Stromal cell of bone marrow (primary cell): ENCODE results near the gene CEP43.

Experiments used
- DNase-seq: peaks from one replicate; pipeline ENCODE4 v3.0.0-alpha.2; 2012; ENCODE audit warnings: low read depth

CEP43 gene

DNA sequence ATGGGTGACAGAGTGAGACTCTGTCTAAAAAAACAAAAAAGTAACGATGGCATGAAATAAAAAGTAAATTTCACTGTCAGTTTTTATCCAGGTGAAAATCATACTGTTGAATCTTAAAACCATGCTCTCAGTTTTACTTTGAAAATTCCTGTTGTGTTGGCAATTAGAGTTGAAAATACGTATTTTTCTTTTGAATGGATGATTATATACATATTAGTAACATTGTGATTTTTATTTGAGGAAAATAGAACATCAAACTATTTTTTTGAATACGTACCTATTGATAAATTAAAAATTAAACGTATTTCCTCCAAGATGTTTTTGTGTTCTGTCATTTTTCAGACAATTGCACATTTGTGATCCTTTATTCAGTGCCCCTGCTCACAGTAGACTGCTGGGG, 14.7 kb downstream of the CEP43 start:
- no peak for DNase-seq

DNA sequence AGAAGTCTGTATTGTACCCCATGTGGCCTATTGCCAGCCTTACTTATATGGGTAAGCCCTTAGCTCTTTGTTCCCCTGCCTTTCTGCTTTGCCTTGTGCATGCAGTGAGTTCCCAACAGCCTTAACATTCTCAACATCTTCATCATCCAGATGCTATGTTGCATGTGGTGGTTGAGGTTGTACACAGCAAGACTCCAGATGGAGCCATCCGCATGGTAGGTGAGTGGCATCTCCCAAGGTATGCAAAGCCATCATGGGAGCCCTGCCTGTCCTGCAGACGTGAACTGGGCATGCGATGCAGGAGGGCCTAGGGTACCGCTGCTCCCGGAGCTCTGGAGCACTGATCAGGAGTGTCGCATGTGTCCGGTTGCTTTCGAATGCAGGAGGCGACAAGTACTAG, 16.1 kb downstream of the CEP43 start:
- DNase-seq: no peak

DNA sequence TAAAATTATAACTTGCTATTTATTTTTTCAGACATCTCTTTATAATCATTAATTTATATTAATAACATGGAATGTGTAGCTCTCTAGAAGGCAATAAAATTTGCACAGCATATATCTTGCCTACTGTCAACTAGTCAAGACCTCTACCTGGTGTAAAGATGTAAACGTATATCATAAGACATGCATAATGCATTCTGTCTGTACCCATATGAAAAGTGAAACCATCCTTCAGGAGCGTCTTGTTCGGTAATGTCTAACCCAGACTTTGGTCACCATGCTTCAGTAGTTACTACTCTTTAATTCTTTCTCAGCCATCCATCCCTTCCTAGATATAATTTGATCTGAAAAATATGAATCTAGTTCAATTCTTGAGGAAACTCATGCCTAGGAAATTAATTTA, 21.0 kb downstream of the CEP43 start:
- DNase-seq: no peak

DNA sequence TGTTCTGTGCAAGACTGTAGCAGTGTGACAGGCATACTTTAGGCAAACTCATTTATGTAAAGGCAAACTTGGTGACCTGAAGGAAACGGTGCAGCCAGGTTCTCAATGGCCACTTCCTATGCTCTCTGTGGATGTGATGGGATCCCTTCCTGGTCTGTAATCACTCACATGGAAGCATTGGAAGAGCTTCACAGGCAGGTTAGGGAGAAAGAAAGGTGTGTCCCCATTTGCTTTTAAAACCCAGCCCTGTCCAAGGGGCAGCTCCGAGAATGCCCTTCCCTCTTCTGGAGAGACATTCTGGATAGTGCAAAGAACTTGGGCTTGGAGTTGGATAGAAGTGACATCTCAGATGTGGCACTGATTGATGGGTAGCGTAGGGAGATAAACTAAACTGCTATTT, 28.1 kb downstream of the CEP43 start:
- no peak for DNase-seq

DNA sequence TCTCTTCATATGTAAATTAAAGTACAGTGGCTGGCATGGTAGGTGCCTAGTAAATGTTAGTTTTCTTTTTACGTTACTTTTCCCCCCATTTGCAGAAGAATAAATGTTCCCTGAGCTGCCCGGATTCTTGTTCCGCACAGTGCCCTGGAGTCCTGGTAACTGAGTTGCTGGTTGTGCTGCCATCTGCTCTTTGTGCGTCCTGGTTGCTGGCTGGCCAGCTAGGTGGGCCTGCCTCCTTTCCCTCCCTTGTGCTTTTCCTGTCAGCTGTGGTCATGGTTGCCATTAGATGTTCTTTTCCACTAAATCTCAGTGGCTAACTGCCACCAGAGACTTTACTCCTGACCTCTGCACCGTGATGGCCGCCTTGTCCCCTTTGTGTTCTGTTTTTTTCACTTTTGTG, 28.6 kb downstream of the CEP43 start:
- no peak for DNase-seq

DNA sequence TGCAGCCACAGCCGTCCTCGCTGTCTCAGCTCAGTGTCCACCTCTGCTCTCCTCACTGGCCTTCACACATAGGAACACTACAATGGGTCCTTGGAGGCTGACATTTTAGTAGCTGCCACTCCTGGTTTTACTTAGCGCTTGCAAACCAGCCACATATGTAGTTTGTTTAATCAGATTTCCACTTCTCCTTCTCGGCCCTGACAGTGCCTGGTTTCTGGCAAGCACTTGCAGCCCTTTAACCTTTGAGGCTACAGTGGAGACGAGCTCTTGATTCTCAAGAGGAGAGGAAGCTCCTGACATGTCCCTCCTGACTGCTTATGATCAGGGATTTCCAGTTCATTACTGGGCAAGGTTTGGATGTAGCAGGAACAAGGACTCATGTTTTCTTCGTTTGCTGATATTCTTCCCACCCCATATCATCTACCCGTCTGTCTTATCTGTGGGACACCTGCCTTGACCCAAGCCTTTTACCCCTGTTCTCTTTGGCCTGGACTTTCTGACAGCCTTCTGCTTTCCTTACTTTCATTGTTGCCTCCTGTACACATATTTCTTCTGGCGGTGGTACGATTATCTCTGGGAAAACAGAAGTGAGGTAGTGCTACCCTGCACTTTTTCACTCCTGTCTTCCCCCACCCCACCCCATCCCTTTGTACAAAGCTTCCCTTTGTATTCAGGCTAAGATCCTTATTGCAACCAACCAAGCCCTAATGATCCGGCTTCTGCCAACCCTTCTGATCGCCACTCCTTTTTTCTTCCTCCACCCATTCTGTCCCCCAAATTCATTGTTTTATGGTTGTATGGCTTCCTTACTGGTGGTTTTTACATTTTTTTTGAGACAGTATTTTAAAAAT, 31.2 kb downstream of the CEP43 start:
- no peak for DNase-seq

DNA sequence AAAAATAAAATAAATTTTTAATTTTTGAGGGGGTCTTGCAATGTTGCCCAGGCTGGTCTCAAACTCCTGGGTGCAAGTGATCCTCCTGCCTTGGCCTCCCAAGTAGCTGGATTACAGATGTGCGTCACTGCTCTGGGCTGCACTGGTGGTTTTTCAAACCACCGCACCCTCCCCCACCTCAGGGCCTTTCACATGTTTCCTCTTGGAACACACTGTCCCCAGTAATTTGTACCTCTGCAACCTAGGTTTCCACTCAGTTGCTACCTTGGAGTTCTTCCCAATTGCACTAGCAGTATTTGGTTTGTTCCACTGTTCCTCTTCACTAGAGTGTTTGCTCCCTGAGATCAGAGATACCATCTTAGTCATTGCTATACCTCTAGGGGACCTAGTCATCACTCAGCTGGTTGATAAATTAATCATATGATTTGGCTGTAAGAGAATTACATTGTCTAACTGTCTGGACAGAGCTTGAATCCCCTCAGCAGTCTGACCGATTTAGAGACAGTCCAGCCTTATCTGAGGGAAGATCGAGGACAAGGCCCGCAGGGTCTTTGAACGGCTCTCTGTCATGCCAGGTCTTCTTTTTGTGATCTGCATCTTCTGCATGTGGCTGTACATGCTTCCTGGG, 32.0 kb downstream of the CEP43 start:
- DNase-seq: peak; percentile 13

DNA sequence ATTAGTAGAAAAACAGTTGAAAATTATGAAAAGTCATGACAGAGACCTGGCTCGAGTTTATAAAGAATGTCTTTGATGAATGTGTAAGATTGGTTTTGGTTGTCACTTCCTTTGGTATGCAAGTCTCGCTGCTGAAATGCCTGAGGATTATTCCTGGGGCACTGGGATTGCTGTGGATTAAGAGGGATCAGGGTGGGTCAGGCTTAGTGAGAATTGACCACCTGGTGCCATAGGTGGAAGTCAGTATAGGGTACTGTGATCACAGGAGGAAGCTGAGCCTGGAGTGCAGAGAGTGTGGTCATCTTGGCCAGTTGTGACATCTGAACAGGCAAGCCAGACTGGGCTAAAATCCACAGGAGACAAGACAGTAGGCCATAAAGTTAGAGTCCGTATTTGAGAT, 34.9 kb downstream of the CEP43 start:
- no peak for DNase-seq

DNA sequence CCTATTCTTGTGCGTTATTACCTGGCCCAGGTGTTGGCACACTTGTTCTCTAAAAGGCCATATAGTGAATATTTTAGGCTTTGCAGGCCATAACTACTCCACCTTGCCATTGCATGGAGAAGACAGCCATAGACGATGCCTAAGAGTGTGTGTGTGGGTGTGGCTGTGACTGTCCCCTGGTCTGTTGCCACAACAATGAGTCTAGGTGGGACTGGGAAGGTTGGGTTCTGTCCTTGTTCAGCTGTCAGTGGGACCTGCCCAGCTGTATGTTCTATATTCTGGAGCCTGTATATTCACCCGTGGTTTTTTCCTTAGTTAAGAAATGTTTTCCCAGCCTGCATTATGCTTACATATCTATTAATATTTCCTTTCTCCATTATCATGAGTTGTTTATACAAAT, 38.6 kb downstream of the CEP43 start:
- no peak for DNase-seq

DNA sequence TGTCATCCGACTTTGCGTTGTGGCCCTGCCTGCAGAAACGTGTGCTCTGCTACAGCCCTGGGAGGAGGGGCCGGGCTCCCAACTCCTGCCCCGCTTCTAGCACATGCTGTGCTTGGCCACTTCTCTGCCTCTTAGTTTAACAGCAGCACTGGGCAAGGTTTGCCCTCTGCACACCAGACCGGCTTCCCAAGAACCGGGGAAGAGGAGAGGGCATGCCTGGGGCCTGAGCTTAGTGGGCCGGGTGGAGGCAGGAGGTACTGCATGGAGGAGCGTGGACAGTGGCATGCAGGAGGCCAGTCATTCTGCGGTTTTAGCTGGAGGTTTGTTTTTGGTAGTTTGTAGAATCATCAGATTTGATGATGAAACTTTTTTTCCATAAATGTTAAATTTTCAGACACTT, 45.5 kb downstream of the CEP43 start:
- DNase-seq: peak; percentile 57

DNA sequence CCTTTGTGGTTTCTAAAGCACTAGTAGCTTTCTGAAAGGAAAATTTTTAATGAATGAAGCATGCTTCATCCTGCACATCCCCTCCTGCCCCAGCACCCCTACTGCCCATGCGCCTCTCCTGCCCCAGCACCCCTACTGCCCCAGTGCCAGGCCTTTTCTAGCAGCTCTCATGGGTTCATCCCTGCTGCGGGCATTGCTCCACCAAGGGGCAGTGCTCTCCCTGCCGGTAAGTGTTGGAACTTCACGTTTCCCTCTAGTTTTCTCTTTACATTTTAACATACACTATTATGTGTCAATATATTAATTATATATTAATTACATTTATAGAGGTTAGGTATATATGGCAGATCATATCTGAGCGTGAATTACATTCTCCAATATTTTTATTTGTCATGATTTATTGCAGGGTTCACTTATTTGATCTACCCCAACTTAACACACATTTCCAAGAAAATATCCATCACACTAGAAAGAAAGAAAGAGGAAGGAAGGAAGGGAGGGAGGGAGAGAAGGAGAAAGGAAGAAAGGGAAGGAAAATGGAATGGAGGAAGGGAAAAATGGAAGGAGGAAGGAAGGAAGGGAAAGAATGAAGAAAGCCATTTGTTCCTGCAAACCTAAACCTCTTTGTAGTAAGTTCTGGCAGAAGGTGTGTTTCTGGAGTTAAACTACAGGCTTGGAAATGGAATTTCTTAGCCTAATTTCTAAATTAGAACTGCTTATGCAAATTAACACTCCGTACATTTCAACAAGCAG, 46.8 kb downstream of the CEP43 start:
- no peak for DNase-seq

DNA sequence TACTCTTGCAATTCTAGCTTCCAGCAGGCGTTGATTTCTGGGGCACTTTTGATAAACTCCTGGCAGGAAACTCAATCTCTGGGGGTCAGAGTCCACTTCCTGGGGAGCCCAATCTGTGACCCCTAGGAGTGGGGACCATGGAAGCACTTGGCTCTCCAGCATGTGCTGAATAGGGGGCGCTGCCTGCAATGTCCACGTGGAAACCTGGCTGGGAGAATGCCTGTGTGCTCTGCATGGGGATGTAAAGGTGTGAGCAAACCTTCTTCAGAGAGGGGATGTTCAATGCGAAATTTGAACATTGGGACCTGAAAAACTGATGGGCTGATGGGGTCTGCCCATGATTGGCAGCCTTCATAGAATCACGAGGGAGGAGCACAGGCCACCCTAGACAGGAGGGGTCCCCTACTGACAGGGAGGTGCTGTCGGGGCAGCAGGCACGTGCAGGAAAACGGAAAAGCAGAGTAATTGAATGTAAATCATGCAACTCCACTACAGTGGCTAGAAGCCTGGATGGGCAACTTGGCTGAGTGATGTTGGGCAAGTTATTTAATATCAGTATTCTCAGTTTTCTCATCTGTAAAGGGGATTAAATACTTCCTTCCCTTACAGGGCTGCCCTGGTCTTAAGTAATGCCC, 47.8 kb downstream of the CEP43 start:
- no peak for DNase-seq

DNA sequence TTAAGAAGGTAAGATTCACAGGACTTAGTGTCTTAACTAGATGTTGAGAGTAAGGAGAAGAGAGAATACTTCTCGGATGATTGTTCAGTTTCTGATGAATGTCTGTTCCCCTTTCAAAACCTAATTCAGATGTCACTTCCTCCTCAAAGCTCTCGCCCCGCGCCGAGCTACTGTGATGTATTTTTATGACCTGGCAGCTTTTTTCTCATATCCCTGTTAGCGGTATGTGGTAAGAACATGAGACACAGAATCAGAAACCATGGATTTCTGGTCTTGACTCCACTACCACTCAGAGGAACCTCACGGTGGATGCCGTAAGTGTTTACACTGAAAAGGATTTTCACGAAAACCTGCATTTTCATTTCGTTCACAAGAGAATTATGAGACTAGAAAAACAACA, 48.4 kb downstream of the CEP43 start:
- no peak for DNase-seq
